HG03060 (cell line): Measurements from ENCODE around the gene RNF38.
"Not testable (repeated sequence)": the region's sequence is repeated elsewhere in the genome, so short reads cannot be mapped to it uniquely, and the experiment has no call there.

Experiments used
- ATAC-seq: cut with Tn5 transposase; IDR thresholded peaks from one replicate; pipeline ENCODE4 v1.9.1; 2021; ENCODE audit warnings: low read depth, moderate number of reproducible peaks; ENCODE audit not compliant: unreplicated experiment

The RNF38 gene

GRCh38 chr9:36298566-36298965, 101.5 kb downstream of the RNF38 start:
- ATAC-seq: no peak

GRCh38 chr9:36297798-36298197, 102.3 kb downstream of the RNF38 start:
- no peak for ATAC-seq

- ATAC-seq: not testable (repeated sequence)
Observed at GRCh38 chr9:36294996-36295395, 105.1 kb downstream of the RNF38 start.

GRCh38 chr9:36293918-36294317, 106.2 kb downstream of the RNF38 start:
- no peak for ATAC-seq

GRCh38 chr9:36293171-36293570, 106.9 kb downstream of the RNF38 start:
- no peak for ATAC-seq

GRCh38 chr9:36292641-36293040, 107.4 kb downstream of the RNF38 start:
- ATAC-seq: no peak

- ATAC-seq: no peak
Observed at GRCh38 chr9:36290996-36291395, 109.1 kb downstream of the RNF38 start.

- no peak for ATAC-seq
Observed at GRCh38 chr9:36289836-36290435, 110.1 kb downstream of the RNF38 start.

- no peak for ATAC-seq
Observed at GRCh38 chr9:36288070-36288469, 112.0 kb downstream of the RNF38 start.
